ENCODE data around the gene PELO. TPM values are rescaled to one million over a fixed set of nuclear protein-coding genes. Genes with fewer than 3 reads are reported as not detected.

The PELO gene
- total RNA-seq, 1 experiment from 2014 or later = 18.7 TPM

GRCh38 chr5:52749666-52750065 is 38.0 kb upstream of the PELO start (continued):
- TF ChIP-seq ATF6 (CRISPR knock-in tag; IDR thresholded peaks at IDR 0.05) (no peak), FOXK1 (CRISPR knock-in tag; IDR thresholded peaks at IDR 0.05) (no peak), ZNF423 (CRISPR knock-in tag; IDR thresholded peaks at IDR 0.05) (no peak), ESRRA (CRISPR knock-in tag; IDR thresholded peaks at IDR 0.05; ENCODE audit: borderline replicate concordance) (no peak), NR3C1 (CRISPR knock-in tag; conservative IDR thresholded peaks at IDR 0.05; ENCODE audit: low read depth) (no peak)

- ChIA-PET CTCF (no interaction called here), POLR2A (no interaction called here)
- H3K4me3 Mint-ChIP-seq = no peak overlapping the region
- peaks cover 11% of the 10 kb centered on the region for H3K4me1 Mint-ChIP-seq
- no peaks in the 10 kb centered on the region for H3K27me3 Mint-ChIP-seq (ENCODE audit: low read depth)
- H3K36me3 Mint-ChIP-seq = no peaks in the 10 kb centered on the region
- H3K9me3 Mint-ChIP-seq = no peaks in the 10 kb centered on the region
- DNase-seq (ENCODE audit: low spot score) (no peak), ATAC-seq (no peak)
- no peak overlapping the region for H3K27ac Mint-ChIP-seq
- TF ChIP-seq CDX4 (CRISPR knock-in tag; IDR thresholded peaks at IDR 0.05; ENCODE audit: borderline replicate concordance) (no peak), MYBL2 (CRISPR knock-in tag; IDR thresholded peaks at IDR 0.05) (no peak), ZNF425 (CRISPR knock-in tag; conservative IDR thresholded peaks at IDR 0.05) (no peak), ZNF423 (CRISPR knock-in tag; IDR thresholded peaks at IDR 0.05) (no peak), ATF3 (CRISPR knock-in tag; conservative IDR thresholded peaks at IDR 0.05) (no peak), ARID4B (CRISPR knock-in tag; IDR thresholded peaks at IDR 0.05; ENCODE audit: borderline replicate concordance) (no peak), ZNF532 (CRISPR knock-in tag; IDR thresholded peaks at IDR 0.05; ENCODE audit: borderline replicate concordance) (no peak), E2F5 (CRISPR knock-in tag; IDR thresholded peaks at IDR 0.05) (no peak), ELF4 (CRISPR knock-in tag; IDR thresholded peaks at IDR 0.05; ENCODE audit: low read depth) (no peak), MXD4 (CRISPR knock-in tag; IDR thresholded peaks at IDR 0.05; ENCODE audit: borderline replicate concordance) (no peak), E2F1 (CRISPR knock-in tag; IDR thresholded peaks at IDR 0.05) (no peak)
Measured at GRCh38 chr5:52751137-52751536, 36.6 kb upstream of the PELO start.
